ENCODE results near the gene GOLGA6C.
"Not testable (repeated sequence)": the region's sequence is repeated elsewhere in the genome, so short reads cannot be mapped to it uniquely, and the experiment has no call there.

Gene GOLGA6C

GRCh38 chr15:75313116-75313845, 55.1 kb downstream of the GOLGA6C start:
- no peak for TF ChIP-seq FOXP2 (optimal IDR thresholded peaks at IDR 0.05; ENCODE audit: control extremely low read depth, extremely low read length, insufficient read depth)
- TF ChIP-seq POLR2AphosphoS5 (IDR thresholded peaks at IDR 0.05; ENCODE audit: borderline replicate concordance, low read depth, low read length): no peak
- TF ChIP-seq EZH2 (IDR thresholded peaks at IDR 0.05): no peak
- no peak for DNase-seq (ENCODE audit: low read depth, low spot score)
- H3K9me3 ChIP-seq (ENCODE audit: low read depth, low read length): no peaks in the 10 kb centered on the region
- no peak overlapping the region for H3K9ac ChIP-seq (ENCODE audit: insufficient read length)
- no peaks in the 10 kb centered on the region for H3K36me3 ChIP-seq (ENCODE audit: insufficient read depth, low read length)
- no peak overlapping the region for H3K27ac ChIP-seq
- no peak overlapping the region for H3K4me3 ChIP-seq

- Histone ChIP-seq H3K36me3 (ENCODE audit: insufficient read depth, low read length) (no peaks in the 10 kb centered on the region), H3K4me3 (no peak overlapping the region), H3K9me3 (ENCODE audit: low read depth, low read length) (no peaks in the 10 kb centered on the region), H3K27ac (no peak overlapping the region), H3K9ac (ENCODE audit: insufficient read length) (no peak overlapping the region)
- TF ChIP-seq EZH2 (IDR thresholded peaks at IDR 0.05) (no peak), POLR2AphosphoS5 (IDR thresholded peaks at IDR 0.05; ENCODE audit: borderline replicate concordance, low read depth, low read length) (no peak), FOXP2 (optimal IDR thresholded peaks at IDR 0.05; ENCODE audit: control extremely low read depth, extremely low read length, insufficient read depth) (no peak)
- DNase-seq (ENCODE audit: low read depth, low spot score): no peak
Measured at GRCh38 chr15:75314552-75315290, 56.6 kb downstream of the GOLGA6C start.

GRCh38 chr15:75319231-75319897, 61.2 kb downstream of the GOLGA6C start:
- not testable (repeated sequence) for H3K9me3 ChIP-seq (ENCODE audit: low read depth, low read length); H3K27ac ChIP-seq; H3K9ac ChIP-seq (ENCODE audit: insufficient read length); H3K36me3 ChIP-seq (ENCODE audit: insufficient read depth, low read length); DNase-seq (ENCODE audit: low read depth, low spot score); H3K4me3 ChIP-seq
